ENCODE results near the gene RPL26.
"Not testable (repeated sequence)": the region's sequence is repeated elsewhere in the genome, so short reads cannot be mapped to it uniquely, and the experiment has no call there.

Gene RPL26

DNA sequence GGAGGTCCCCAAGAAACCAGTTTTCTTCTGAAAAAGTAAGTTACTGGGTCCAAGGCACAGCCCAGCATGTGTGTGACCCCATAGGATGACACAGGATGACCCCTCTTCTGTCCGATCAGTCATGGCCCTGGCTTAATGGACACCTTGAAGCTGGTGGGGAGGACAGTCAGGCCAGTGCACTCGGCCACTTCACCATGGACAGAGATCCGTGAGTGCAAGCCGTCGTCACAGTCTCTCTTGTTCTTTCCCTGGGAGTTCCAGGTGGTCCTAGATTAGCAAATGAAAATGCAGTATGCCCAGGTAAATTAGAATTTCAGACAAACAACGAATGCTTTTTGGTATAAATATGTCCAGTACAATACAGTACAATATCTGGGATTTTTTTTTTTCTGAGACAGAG is 16.0 kb upstream of the RPL26 start:
- no peak for DNase-seq (ENCODE audit: low read depth)
- TF ChIP-seq, protein P1, sequence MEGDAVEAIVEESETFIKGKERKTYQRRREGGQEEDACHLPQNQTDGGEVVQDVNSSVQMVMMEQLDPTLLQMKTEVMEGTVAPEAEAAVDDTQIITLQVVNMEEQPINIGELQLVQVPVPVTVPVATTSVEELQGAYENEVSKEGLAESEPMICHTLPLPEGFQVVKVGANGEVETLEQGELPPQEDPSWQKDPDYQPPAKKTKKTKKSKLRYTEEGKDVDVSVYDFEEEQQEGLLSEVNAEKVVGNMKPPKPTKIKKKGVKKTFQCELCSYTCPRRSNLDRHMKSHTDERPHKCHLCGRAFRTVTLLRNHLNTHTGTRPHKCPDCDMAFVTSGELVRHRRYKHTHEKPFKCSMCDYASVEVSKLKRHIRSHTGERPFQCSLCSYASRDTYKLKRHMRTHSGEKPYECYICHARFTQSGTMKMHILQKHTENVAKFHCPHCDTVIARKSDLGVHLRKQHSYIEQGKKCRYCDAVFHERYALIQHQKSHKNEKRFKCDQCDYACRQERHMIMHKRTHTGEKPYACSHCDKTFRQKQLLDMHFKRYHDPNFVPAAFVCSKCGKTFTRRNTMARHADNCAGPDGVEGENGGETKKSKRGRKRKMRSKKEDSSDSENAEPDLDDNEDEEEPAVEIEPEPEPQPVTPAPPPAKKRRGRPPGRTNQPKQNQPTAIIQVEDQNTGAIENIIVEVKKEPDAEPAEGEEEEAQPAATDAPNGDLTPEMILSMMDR (IDR thresholded peaks at IDR 0.05; ENCODE audit: control insufficient read depth, insufficient read depth, low read depth, low read length, missing control alignments): no peak
- H3K4me3 ChIP-seq (ENCODE audit: control insufficient read depth, low read depth, low read length): no peak overlapping the region

GRCh38 chr17:8397636-8398035 is 14.6 kb upstream of the RPL26 start, which contains the start of gene RNF222:
Gene RNF222 (minus strand): TSS chr17:8397827. CDS start chr17:8393461, 4,366 bp downstream.
- H3K4me3 ChIP-seq (ENCODE audit: control insufficient read depth, low read depth, low read length): no peak within 1 kb of the TSS
- DNase-seq (ENCODE audit: low read depth): no peak
- TF ChIP-seq, protein P1 (IDR thresholded peaks at IDR 0.05; ENCODE audit: control insufficient read depth, insufficient read depth, low read depth, low read length, missing control alignments): no peak

GRCh38 chr17:8394497-8394896 is 11.5 kb upstream of the RPL26 start:
- not testable (repeated sequence) for DNase-seq (ENCODE audit: low read depth); H3K4me3 ChIP-seq (ENCODE audit: control insufficient read depth, low read depth, low read length)

DNA sequence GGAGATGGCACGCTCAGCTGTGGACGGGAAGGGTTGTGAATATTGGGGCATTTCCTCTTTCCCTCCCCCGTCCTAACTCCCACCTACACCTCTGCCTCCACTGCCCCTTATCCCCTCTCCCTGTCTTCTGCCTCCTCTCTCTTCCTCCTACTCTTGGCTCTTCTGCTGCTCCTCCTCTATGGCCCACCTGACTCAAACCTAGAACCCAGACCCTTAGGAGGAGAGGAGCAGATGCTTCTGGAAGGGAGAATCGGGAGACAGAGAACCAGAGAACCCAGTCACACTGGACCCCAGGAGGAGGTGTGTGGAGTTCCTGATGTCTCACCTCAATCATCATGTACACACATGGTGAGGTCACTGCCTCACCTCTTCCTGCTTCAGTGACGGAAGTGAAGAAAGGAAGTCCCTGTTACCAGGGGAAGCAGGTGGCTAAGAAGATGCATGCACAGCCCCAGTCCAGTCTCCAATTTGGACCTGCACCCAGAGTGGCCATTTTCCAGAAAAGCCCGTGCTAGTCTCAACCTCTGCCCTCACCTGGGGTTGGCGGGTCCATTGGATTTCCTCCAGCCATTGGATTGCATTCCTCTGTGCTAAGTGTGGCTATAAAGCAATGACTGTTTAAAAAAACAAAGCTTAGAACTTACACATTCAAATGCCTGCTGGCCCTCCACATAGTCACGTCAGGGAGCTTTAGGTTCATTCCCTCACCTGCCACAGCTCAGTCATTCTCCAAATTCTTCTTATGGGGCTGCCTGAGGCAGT is 10.7 kb upstream of the RPL26 start:
- no peak for DNase-seq (ENCODE audit: low read depth)
- H3K4me3 ChIP-seq (ENCODE audit: control insufficient read depth, low read depth, low read length): no peak overlapping the region
- TF ChIP-seq, protein P1 (IDR thresholded peaks at IDR 0.05; ENCODE audit: control insufficient read depth, insufficient read depth, low read depth, low read length, missing control alignments): no peak

DNA sequence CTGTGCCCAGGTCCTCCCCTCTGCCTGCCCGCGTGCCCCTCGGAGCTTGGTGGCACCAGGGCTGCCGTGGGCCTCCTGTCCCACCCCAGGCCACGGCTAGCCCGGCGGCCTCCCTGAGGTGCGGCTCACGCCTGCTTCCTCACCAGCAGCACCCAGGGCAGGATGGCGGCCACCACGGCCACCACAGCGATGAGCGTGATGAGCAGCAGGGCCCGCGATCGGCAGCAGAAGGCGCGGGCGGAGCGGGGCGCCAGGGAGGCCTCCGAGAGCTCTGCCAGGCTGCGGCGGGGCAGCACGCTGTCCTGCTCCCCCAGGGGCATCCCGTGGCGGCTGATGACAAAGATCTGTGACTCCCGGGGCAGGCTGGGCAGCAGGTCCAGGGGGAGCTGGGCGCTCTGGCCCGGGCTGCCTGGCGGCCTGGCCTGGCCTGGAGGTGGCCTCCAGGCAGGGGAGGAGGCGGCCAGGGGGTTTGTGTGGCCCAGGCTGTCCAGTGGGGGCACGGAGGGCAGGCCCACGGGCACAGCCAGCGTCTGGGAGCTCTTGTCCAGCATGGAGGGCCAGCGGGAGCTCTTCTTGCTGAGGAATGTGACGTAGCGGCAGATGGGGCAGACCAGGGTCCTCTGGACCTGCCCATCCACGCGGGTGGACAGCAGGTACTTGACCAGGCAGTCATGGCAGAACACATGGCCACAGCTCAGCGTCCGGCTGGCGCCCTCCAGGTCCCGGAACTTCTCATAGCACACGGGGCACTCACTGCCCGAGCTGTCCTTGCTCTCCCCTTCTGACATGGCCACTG is 9.9 kb upstream of the RPL26 start:
- TF ChIP-seq, protein P1 (IDR thresholded peaks at IDR 0.05; ENCODE audit: control insufficient read depth, insufficient read depth, low read depth, low read length, missing control alignments): no peak
- DNase-seq (ENCODE audit: low read depth): no peak
- no peak overlapping the region for H3K4me3 ChIP-seq (ENCODE audit: control insufficient read depth, low read depth, low read length)

DNA sequence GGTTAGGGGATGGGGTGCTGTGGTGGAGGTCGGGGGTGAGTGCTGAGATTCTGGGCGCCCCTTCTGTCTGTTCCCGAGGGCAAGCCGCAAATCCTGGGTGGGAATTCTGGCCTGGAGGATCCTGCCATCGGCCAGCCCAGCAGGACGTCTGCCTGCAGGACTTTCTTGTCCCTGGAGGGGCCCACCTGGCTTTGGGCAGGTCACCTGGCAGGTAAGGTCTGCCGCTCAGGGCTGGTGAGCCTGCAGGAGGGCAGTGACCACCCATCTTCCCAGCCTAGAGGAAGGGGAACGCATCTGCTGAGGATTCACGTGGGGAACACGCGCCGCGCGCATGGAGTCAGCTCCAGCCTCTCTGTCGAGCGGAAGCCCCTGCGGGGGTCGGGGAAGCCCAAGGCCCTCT is 9.3 kb upstream of the RPL26 start:
- no peak overlapping the region for H3K4me3 ChIP-seq (ENCODE audit: control insufficient read depth, low read depth, low read length)
- TF ChIP-seq, protein P1 (IDR thresholded peaks at IDR 0.05; ENCODE audit: control insufficient read depth, insufficient read depth, low read depth, low read length, missing control alignments): no peak
- no peak for DNase-seq (ENCODE audit: low read depth)

DNA sequence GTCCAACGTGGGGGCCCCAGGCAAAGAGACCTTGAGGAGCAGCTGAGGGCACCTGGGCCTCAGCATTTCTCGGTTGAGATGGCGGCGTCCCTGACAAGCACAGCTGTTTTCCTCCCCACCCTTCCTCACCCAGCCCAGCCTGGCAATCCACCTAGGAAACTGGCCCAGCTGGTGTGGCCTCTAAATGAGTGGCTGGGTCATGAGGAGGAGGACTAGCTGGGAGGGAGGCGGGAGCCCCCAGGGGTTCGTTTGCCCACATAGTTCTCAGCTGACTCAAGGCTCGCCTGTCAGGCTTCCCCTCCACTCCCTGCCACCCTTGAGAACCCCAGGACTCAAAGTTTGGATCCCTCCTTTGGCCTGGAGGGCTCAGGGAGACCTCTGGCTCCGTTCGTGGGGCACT is 8.7 kb upstream of the RPL26 start:
- H3K4me3 ChIP-seq (ENCODE audit: control insufficient read depth, low read depth, low read length): no peak overlapping the region
- no peak for DNase-seq (ENCODE audit: low read depth)
- TF ChIP-seq, protein P1 (IDR thresholded peaks at IDR 0.05; ENCODE audit: control insufficient read depth, insufficient read depth, low read depth, low read length, missing control alignments): no peak
